H9 (cell line): ENCODE measurements around the gene RHBDL1. TPM values are rescaled to one million over a fixed set of nuclear protein-coding genes. Genes with fewer than 3 reads are reported as not detected.

Experiments used
- DNase-seq: peaks from one replicate; pipeline ENCODE4 v3.0.0-alpha.2; 2017
- H2AFZ ChIP-seq: one replicate; pipeline ENCODE4 v1.6.1; 2013; ENCODE audit warnings: mild to moderate bottlenecking, low read length, control low read depth, moderate library complexity
- H2AK5ac ChIP-seq: 2 replicates; pipeline ENCODE4 v1.6.1; 2013; ENCODE audit warnings: low read length, control low read depth, mixed read lengths; ENCODE audit not compliant: insufficient read length
- H2BK120ac ChIP-seq: one replicate; pipeline ENCODE4 v1.6.1; 2013; ENCODE audit warnings: low read depth, mild to moderate bottlenecking, low read length, control low read depth, inconsistent platforms; ENCODE audit not compliant: poor library complexity, severe bottlenecking
- H2BK12ac ChIP-seq: 2 replicates; pipeline ENCODE4 v1.6.1; 2013; ENCODE audit warnings: low read length, control low read depth, mixed read lengths, low read depth; ENCODE audit not compliant: insufficient read length
- H2BK15ac ChIP-seq: 2 replicates; pipeline ENCODE4 v1.6.1; 2013; ENCODE audit warnings: low read depth, low read length, control low read depth
- H2BK20ac ChIP-seq: one replicate; pipeline ENCODE4 v1.6.1; 2013; ENCODE audit warnings: low read depth, mild to moderate bottlenecking, low read length, control low read depth, inconsistent platforms; ENCODE audit not compliant: poor library complexity, severe bottlenecking
- H2BK5ac ChIP-seq: 2 replicates; pipeline ENCODE4 v1.6.1; 2013; ENCODE audit warnings: low read length, control low read depth, mixed read lengths; ENCODE audit not compliant: insufficient read length
- H3K14ac ChIP-seq: 2 replicates; pipeline ENCODE4 v1.6.1; 2013; ENCODE audit warnings: low read length, control low read depth; ENCODE audit not compliant: insufficient read depth
- H3K18ac ChIP-seq: 2 replicates; pipeline ENCODE4 v1.6.1; 2013; ENCODE audit warnings: low read depth, mild to moderate bottlenecking, mixed read lengths, low read length, control low read depth; ENCODE audit not compliant: insufficient read length
- H3K23ac ChIP-seq: 2 replicates; pipeline ENCODE4 v1.6.1; 2013; ENCODE audit warnings: low read length, control low read depth, mixed read lengths, low read depth; ENCODE audit not compliant: insufficient read length
- H3K23me2 ChIP-seq: 2 replicates; pipeline ENCODE4 v1.6.1; 2013; ENCODE audit warnings: low read depth, mild to moderate bottlenecking, mixed read lengths, low read length, control low read depth; ENCODE audit not compliant: insufficient read length, poor library complexity, severe bottlenecking
- H3K27ac ChIP-seq: 2 replicates; pipeline ENCODE4 v1.5.1; 2013; ENCODE audit warnings: low read length, control low read depth, mixed read lengths, low read depth; ENCODE audit not compliant: insufficient read length
- H3K27me3 ChIP-seq: 2 replicates; pipeline ENCODE4 v1.6.1; 2013; ENCODE audit warnings: low read length, control low read depth, inconsistent platforms; ENCODE audit not compliant: insufficient read depth
- H3K4ac ChIP-seq: 2 replicates; pipeline ENCODE4 v1.6.1; 2013; ENCODE audit warnings: low read depth, mild to moderate bottlenecking, control low read depth, inconsistent platforms, low read length, moderate library complexity
- H3K4me1 ChIP-seq: 2 replicates; pipeline ENCODE4 v1.6.1; 2013; ENCODE audit warnings: low read length, control low read depth, inconsistent platforms; ENCODE audit not compliant: insufficient read depth
- H3K4me2 ChIP-seq: 2 replicates; pipeline ENCODE4 v1.6.1; 2013; ENCODE audit warnings: low read length, control low read depth, mixed read lengths; ENCODE audit not compliant: insufficient read length, insufficient read depth
- H3K56ac ChIP-seq: 2 replicates; pipeline ENCODE4 v1.6.1; 2013; ENCODE audit warnings: low read depth, mild to moderate bottlenecking, mixed read lengths, low read length, control low read depth; ENCODE audit not compliant: insufficient read length
- H3K79me1 ChIP-seq: 2 replicates; pipeline ENCODE4 v1.6.1; 2013; ENCODE audit warnings: low read depth, mild to moderate bottlenecking, moderate library complexity, low read length, control low read depth, inconsistent platforms; ENCODE audit not compliant: insufficient read depth, poor library complexity, severe bottlenecking
- H3K79me2 ChIP-seq: 2 replicates; pipeline ENCODE4 v1.6.1; 2013; ENCODE audit warnings: low read length, control low read depth, inconsistent platforms; ENCODE audit not compliant: insufficient read depth
- H3K9ac ChIP-seq: 2 replicates; pipeline ENCODE4 v1.6.1; 2013; ENCODE audit warnings: low read length, control low read depth, mixed read lengths; ENCODE audit not compliant: insufficient read length; ENCODE audit errors: extremely low read depth
- H3K9me3 ChIP-seq: one replicate; pipeline ENCODE4 v1.6.1; 2013; ENCODE audit warnings: low read depth, low read length, inconsistent platforms; ENCODE audit not compliant: control insufficient read depth
- H3T11ph ChIP-seq: one replicate; pipeline ENCODE4 v1.6.1; 2013; ENCODE audit warnings: mild to moderate bottlenecking, low read length, control low read depth, inconsistent platforms
- H4K20me1 ChIP-seq: one replicate; pipeline ENCODE4 v1.6.1; 2013; ENCODE audit not compliant: control insufficient read depth, insufficient read length, insufficient read depth
- H4K5ac ChIP-seq: 2 replicates; pipeline ENCODE4 v1.6.1; 2013; ENCODE audit warnings: low read depth, mild to moderate bottlenecking, mixed read lengths, low read length, control low read depth; ENCODE audit not compliant: insufficient read length
- H4K8ac ChIP-seq: replicated peaks from 2 replicates; pipeline ENCODE4 v1.6.1; 2013; ENCODE audit warnings: low read length, control low read depth, mixed read lengths, low read depth; ENCODE audit not compliant: insufficient read length
- H4K91ac ChIP-seq: 2 replicates; pipeline ENCODE4 v1.6.1; 2013; ENCODE audit warnings: low read depth, mild to moderate bottlenecking, moderate library complexity, mixed read lengths, low read length, control low read depth; ENCODE audit not compliant: insufficient read length
- H3K27ac Mint-ChIP-seq, 3 experiments: 2 replicates in 2 of 3; 3 replicates in 1 of 3; pipeline ENCODE4 v1.8.0; 2020 to 2021; ENCODE audit warnings: mixed read lengths in 3 of 3, mild to moderate bottlenecking in 1 of 3, moderate library complexity in 1 of 3
- H3K27me3 Mint-ChIP-seq: 2 replicates; pipeline ENCODE4 v1.8.0; 2021; ENCODE audit warnings: low read depth, mild to moderate bottlenecking, moderate library complexity, mixed read lengths
- H3K36me3 Mint-ChIP-seq, 3 experiments: 2 replicates in 2 of 3; 3 replicates in 1 of 3; pipeline ENCODE4 v1.8.0; 2020 to 2021; ENCODE audit warnings: low read depth in 3 of 3, mixed read lengths in 3 of 3; ENCODE audit not compliant: insufficient read depth in 1 of 3
- H3K4me1 Mint-ChIP-seq, 2 experiments: 2 replicates each; pipeline ENCODE4 v1.8.0; 2020; ENCODE audit warnings: mixed read lengths in 2 of 2
- H3K4me3 Mint-ChIP-seq, 2 experiments: 2 replicates in 1 of 2; 3 replicates in 1 of 2; pipeline ENCODE4 v1.8.0; 2020 to 2021; ENCODE audit warnings: mild to moderate bottlenecking in 2 of 2, mixed read lengths in 2 of 2, moderate library complexity in 1 of 2
- H3K9me3 Mint-ChIP-seq, 2 experiments: 2 replicates in 1 of 2; 3 replicates in 1 of 2; pipeline ENCODE4 v1.8.0; 2020; ENCODE audit warnings: mild to moderate bottlenecking in 2 of 2, mixed read lengths in 2 of 2, moderate library complexity in 1 of 2
- WGBS: extraction: QIAGEN DNeasy Blood & Tissue Kit; methylation state at CpG from one replicate; pipeline ENCODE4 v1.1.7; 2013; ENCODE audit warnings: missing lambda C conversion rate, low lambda C conversion rate, mixed read lengths; ENCODE audit not compliant: insufficient read length; ENCODE audit errors: extremely low coverage; 5-methylcytosine and 5-hydroxymethylcytosine counted together
- total RNA-seq: library from RNA; stranded (reverse); gene quantifications from 2 replicates; pipeline ENCODE4 v1.2.1, GENCODE V29; 2021
- TF ChIP-seq, protein P1 (sequence below): fragments of 200-600 bp; sonication (generic); conservative IDR thresholded peaks from 3 replicates; pipeline ENCODE4 v1.8.0; 2021; ENCODE audit warnings: antibody characterized with exemption, mild to moderate bottlenecking

The RHBDL1 gene
- total RNA-seq, 1 experiment from 2014 or later, result 7.6 TPM

GRCh38 chr16:709566-710499 lies 34.4 kb downstream of the RHBDL1 start:
- Histone ChIP-seq H3K14ac (peak overlapping the region; percentile 43; the same call in 1 of the 2 replicates), H2BK12ac (no peak overlapping the region), H4K8ac (no peak overlapping the region), H3K23me2 (peaks cover 4% of the 10 kb centered on the region), H2BK120ac (no peak overlapping the region), H4K20me1 (no peaks in the 10 kb centered on the region), H2BK20ac (no peak overlapping the region), H2BK5ac (no peak overlapping the region), H4K91ac (no peak overlapping the region), H4K5ac (no peak overlapping the region), H3T11ph (no peak overlapping the region), H3K4me1 (no peaks in the 10 kb centered on the region), H3K27ac (no peak overlapping the region), H3K27me3 (peaks cover 21% of the 10 kb centered on the region; the same call in 1 of the 2 replicates), H3K9ac (no peak overlapping the region), H2BK15ac (no peak overlapping the region), H3K79me1 (no peaks in the 10 kb centered on the region), H2AK5ac (no peak overlapping the region), H3K79me2 (no peaks in the 10 kb centered on the region), H3K56ac (no peak overlapping the region), H3K9me3 (no peaks in the 10 kb centered on the region), H2AFZ (no peak overlapping the region), H3K4me2 (no peak overlapping the region), H3K18ac (peak overlapping the region; percentile 68), H3K23ac (no peak overlapping the region), H3K4ac (no peak overlapping the region; the same call in 1 of the 2 replicates)
- peaks cover 78% of the 10 kb centered on the region for H3K27me3 Mint-ChIP-seq
- H3K4me1 Mint-ChIP-seq, result peaks cover 3 to 10% of the 10 kb centered on the region in 2 experiments; a peak in 3 of 4 replicates
- H3K36me3 Mint-ChIP-seq, result no peaks in the 10 kb centered on the region
- peak; percentile 50 for DNase-seq
- TF ChIP-seq, protein P1, sequence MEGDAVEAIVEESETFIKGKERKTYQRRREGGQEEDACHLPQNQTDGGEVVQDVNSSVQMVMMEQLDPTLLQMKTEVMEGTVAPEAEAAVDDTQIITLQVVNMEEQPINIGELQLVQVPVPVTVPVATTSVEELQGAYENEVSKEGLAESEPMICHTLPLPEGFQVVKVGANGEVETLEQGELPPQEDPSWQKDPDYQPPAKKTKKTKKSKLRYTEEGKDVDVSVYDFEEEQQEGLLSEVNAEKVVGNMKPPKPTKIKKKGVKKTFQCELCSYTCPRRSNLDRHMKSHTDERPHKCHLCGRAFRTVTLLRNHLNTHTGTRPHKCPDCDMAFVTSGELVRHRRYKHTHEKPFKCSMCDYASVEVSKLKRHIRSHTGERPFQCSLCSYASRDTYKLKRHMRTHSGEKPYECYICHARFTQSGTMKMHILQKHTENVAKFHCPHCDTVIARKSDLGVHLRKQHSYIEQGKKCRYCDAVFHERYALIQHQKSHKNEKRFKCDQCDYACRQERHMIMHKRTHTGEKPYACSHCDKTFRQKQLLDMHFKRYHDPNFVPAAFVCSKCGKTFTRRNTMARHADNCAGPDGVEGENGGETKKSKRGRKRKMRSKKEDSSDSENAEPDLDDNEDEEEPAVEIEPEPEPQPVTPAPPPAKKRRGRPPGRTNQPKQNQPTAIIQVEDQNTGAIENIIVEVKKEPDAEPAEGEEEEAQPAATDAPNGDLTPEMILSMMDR, result no peak
- no peak overlapping the region for H3K4me3 Mint-ChIP-seq
- H3K27ac Mint-ChIP-seq, result no peak overlapping the region
- no CpG with 5 or more reads among the region's 30 CpGs for WGBS
- peaks cover 0 to 2% of the 10 kb centered on the region in 2 experiments; a peak in 2 of 5 replicates for H3K9me3 Mint-ChIP-seq
